SKM-1 treated with dmso at 0.1 percent for 144 hours (cell line): ENCODE results near the gene CAPN12.
"Not testable (repeated sequence)": the region's sequence is repeated elsewhere in the genome, so short reads cannot be mapped to it uniquely, and the experiment has no call there.

Source experiments
- DNase-seq: peaks from one replicate; lab custom pipeline; 2025; ENCODE audit not compliant: unreplicated experiment; lab: John Stamatoyannopoulos, UW

The CAPN12 gene, protein sequence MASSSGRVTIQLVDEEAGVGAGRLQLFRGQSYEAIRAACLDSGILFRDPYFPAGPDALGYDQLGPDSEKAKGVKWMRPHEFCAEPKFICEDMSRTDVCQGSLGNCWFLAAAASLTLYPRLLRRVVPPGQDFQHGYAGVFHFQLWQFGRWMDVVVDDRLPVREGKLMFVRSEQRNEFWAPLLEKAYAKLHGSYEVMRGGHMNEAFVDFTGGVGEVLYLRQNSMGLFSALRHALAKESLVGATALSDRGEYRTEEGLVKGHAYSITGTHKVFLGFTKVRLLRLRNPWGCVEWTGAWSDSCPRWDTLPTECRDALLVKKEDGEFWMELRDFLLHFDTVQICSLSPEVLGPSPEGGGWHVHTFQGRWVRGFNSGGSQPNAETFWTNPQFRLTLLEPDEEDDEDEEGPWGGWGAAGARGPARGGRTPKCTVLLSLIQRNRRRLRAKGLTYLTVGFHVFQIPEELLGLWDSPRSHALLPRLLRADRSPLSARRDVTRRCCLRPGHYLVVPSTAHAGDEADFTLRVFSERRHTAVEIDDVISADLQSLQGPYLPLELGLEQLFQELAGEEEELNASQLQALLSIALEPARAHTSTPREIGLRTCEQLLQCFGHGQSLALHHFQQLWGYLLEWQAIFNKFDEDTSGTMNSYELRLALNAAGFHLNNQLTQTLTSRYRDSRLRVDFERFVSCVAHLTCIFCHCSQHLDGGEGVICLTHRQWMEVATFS

DNA sequence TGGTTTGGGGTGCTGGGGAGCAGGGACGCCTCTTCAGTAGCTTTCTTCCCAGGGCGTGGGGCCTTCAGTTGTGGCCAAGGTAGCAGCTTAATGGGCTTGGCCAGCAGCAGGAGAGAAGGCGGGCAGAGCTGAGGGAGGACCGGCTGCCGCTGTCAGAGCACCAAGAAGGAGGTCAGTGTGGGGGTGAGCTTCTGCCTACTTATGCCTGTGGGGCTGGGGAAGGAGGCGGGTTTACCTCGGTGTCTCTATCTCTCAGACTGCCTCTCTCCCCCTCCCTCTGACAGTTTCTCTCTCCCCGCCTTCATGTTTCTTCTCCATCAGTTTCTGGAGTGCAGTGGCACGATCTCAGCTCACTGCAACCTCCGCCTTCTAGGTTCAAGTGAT is at the start of gene CAPN12:
CAPN12 (minus strand) TSS at position 177 of the 384 bp plus-strand sequence. CDS start 309 bp downstream, outside the sequence.
- no peak for DNase-seq

DNA sequence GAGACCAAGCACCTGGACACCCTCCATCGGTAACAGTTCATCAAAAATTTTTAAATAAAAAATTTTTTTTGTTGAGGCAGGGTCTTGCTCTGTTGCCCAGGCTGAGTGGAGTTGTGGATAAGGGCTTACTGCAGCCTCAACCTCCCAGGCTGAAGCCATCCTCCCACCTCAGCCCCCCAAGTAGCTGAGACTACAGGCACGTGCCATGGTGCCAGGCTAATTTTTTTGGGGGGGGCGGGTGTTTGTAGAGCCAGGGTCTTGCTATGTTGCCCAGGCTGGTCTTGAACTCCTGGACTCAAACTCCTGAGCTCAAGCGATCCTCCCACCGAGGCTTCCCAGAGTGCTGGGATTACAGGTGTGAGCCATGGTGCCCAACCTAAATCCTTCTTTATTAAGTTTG is 49.4 kb upstream of the CAPN12 start:
- DNase-seq: no peak

DNA sequence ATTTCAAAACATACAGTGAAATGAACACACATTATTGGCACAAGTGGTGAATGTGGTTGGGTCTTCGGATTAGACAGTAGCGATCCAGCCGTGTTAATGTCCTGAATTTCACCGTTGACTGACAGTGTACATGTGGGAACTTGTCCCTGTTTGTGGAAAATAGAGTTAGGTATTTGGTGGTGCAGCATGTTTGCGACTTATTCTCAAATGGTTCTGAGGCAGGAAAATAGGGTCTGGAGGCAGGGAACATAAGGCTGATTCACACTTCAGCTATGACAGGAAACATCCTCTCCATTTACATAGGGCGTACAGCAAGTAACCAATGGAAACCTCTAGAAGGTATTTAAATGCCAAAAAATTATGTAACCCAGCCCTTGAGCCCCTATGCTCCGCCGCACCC is 48.9 kb upstream of the CAPN12 start:
- no peak for DNase-seq

DNA sequence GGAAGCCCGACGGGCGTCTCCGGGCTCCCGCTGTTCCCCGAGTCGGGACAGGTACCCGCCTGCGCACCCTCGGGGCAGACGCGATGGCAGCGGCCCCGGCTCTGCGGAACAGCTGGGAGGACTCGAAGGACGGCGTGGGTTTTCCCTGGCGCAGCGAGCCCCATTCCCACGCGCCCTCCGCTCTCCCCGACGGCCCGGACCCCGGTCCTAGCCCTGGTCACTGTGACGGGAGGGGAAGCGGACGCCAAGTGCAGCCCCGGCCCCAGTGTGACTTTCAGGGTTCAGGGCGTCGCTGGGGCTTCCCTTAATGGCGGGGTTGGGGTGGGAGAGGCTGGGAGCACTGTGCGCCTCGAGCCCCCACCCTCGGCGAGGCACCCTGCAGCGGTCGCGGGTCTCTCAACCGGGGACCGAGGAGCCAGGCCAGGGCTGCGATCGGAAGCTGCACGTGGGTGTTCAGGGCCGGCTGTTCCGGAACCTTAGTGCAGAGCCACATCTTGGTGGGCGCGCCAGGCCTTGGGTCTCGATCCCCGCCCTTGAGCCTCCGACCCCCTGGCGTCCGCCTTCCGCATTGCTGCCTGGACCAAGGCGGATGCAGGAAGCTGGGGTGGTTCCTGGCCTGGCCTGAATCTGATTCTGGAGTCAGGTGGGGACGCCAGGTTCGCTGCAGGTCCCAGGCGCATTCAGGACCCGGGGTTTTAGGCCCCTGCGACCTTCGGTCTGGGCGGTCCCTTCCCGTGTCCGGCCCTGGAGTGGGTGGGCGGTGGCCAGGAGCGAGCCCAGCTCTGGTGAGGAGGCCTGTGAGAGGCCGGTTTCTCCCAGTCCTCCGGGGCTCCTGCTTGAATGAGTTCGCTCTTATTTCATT is 48.2 kb upstream of the CAPN12 start:
- DNase-seq: no peak

DNA sequence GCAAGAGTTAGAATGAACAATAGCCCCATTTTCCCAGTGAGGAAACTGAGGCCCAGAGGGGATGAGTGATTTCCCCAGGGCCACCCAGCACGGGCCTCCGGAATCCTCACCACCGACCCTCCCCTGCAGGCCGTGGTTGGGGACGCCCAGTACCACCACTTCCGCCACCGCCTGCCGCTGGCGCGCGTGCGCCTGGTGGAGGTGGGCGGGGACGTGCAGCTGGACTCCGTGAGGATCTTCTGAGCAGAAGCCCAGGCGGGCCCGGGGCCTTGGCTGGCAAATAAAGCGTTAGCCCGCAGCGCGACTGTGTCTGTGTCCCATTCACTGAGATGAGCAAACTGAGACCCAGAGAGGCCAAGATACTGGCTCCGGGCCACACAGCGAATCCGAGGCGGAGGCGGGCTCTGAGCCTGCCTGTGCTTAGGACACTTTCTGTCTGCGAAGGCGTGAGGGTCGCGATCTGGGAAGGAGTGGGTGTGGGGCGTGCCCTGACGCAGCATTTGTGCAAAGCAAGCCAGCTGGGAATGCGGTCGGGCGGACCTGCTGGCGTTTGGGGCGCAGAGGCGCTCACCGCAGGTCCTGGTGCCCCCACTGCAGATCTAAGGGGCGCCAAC is 47.3 kb upstream of the CAPN12 start:
- DNase-seq: not testable (repeated sequence)

DNA sequence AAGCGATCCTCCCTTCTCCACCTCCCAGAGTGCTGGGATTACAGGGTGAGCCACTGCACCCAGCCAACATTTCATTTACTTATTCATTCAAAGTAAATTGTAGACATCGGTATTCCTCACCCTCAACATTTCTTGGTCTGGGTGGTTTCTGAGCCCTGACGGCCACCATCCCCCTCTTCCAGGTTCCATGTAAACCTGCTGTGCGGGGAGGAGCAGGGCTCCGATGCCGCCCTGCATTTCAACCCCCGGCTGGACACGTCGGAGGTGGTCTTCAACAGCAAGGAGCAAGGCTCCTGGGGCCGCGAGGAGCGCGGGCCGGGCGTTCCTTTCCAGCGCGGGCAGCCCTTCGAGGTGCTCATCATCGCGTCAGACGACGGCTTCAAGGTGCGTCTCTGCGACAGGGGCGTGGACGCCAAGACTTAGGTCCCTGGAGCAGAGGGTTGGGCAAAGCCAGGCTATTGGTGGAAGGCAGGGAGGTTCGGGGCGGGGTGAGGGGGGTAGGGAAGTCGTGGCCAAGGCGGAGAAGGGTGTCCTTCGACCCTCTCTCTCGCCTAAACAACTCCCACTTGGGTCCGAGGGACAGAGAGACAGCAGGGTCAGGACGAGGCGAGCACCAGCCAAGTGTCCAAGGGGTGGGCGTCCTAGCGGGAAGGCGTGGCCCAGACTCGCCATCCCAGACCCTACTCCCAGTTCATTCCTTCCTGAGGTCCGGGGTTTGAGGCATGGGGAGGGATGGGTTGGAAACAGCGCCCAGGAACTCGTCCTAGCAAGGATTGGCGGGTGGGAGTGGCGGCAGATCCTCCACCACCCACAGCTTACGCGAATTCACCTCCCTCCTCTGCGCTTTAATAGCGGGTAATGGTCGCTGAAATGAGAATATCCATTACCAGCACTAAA is 46.5 kb upstream of the CAPN12 start:
- not testable (repeated sequence) for DNase-seq

DNA sequence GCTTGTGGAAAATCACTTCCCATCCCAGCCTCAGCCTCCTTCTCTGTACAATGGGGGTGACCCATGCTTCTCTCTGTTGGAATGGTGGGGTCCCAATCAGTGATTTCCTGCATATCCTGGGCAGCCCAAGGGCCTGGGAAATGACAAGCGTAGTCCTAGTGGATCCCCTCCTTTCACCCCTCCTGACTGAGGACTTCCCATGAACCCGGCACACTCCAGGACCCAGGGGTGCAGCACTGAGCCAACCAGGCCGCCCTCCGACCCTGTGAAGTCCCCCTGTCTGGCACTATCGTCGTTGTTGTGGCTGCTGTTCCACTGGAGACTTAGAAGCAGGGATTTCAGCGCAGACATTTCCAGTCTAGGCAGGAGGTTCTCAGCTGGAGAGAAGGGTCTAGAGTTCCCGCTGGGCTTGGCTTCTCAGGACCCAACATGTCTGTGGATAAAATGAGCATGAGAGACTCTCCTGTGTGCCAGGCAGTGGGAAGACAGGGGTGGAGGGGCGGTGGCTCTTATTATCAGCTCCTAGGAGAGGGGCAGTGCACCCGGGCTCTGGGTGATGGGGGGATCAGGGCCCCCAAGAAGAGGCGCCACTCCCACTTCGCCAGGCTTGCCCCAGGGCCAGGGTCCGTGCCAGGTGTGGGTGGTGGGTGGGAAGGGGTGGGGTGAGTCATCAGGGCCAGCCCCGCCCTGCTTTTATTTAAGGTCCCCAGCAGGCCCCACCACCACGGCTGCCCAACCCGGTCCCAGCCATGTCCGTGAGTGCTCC is 44.4 kb upstream of the CAPN12 start, which contains the start of gene LGALS7B:
LGALS7B (plus strand) TSS at position 723 of the 766 bp plus-strand sequence; CDS start at position 750, 27 bp downstream.
- DNase-seq: no peak

DNA sequence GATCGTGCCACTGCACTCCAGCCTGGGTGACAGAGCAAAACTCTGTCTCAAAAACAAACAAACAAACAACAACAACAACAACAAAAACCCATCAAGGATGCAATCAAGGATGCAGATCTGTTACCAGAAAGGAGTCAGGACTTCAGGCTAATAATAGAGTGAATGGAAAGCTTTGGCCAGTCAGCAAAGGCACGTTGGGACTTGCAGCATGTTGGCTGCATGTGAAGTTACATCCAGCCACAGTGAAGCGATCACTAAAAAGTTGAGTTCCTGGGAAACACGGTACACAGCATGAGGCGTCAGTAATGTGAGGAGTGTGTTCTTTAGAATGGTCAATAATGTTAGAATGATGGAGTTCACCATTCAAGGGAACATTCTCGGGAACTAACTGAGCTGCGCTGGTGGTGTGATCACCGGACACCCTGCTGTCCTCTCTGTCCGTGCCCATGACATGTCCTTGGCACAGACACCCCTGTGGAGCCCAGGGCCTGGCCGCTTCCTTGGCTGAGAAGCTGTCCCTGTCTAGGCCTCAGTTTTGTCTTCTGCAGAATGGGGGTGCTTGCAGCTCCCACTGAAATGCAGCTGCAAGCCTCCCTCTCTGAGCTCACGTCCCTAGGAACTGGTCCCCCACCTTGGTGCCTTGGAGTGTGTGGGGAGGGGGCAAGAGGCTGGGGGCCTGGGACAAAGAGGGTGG is 42.4 kb upstream of the CAPN12 start:
- DNase-seq: no peak

DNA sequence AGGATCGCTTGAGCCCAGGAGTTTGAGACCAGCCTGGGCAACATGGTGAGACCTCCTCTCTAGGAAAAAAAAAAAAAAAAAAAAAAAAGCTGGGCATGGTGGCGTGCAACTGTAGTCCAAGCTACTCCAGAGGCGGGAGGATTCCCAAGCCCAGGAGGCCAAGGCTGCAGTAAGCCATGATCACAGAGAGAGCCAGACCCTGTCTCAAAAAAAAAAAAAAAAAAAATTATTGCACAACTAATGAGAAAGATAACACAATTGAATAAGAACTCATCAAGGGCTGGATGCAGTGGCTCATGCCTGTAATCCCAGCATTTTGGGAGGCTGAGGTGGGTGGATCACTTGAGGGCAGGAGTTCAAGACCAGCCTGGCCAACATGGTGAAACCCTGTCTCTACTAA is 41.8 kb upstream of the CAPN12 start:
- not testable (repeated sequence) for DNase-seq

DNA sequence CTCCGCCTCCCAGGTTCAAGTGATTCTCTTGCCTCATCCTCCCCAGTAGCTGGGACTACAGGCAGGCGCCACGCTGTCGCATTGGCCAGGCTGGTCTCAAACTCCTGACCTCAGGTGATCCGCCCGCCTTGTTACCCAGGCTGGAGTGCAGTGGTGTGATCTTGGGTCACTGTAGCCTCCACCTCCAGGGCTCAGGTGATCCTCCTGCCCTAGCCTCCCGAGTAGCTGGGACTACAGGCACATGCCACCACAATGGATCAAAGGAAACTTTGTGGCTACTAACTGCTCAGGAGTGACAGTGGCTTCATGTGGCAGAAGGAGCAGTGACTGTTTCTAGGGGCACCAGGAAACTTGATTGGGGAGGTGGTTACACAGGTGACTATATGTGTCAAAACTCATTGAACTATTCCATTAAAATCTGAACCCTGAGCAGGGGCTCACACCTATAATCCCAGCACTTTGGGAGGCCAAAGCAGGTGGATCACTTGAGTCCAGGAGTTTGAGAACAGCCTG is 41.0 kb upstream of the CAPN12 start:
- DNase-seq: no peak

DNA sequence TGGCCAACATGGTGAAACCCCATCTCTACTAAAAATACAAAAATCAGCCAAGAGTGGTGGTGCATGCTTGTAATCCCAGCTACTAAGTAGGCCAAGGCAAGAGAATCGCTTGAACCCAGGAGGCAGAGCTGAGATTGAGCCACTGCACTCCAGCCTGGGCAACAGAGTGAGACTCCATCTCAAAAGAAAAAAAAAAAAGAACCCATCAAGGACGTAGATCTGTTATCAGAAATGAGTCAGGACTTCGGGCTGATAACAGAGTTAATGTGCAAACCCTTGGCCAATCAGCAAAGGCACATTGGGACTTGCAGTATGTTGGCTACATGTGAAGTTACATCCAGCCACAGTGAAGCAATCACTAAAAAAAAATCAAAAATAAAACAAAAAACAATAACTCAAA is 40.0 kb upstream of the CAPN12 start:
- no peak for DNase-seq

DNA sequence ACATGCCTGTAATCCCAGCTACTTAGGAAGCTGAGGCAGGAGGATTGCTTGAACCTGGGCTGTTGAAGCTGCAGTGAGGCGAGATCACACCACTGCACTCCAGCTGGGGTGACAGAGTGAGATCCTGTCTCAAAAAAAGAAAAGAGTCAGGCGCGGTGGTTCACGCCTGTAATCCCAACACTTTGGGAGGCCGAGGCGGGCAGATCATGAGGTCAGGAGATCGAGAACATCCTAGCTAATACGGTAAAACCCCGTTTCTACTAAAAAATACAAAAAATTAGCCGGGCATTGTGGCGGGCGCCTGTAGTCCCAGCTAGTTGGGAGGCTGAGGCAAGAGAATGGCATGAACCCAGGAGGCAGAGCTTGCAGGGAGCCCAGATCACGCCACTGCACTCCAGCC is 37.9 kb upstream of the CAPN12 start:
- not testable (repeated sequence) for DNase-seq

DNA sequence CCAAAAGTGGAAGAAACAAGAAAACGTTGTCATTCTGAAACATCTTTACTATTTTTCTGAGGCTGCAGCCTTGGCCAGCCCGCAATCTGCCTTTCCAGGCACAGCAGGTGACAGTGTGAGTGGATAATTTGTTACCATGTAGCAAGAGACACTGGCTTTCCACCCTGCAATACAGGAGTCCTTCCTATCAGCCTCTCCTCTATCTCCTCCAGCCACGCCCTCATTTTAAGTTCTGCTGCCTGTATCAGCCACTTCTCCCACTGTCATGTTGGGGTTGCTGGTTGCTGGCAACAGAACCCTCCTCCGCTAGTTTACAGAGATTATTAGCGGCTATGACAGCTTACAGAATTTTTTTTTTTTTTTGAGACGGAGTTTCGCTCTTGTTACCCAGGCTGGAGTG is 36.8 kb upstream of the CAPN12 start:
- no peak for DNase-seq

DNA sequence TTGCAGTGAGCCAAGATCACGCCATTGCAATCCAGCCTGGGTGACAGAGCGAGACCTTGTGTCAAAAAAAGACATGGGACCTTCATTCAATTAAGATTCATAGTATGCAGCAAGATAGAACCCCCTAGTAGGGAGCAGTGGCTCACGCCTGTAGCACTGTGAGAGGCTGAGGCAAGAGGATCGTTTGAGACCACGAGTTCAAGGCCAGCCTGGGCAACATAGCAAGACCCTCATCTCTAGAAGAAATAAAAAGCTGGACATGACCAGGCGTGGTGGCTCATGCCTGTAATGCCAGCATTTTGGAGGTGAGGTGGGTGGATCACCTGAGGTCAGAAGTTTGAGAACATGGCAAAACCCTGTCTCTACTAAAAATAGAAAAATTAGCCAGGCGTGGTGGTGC is 36.2 kb upstream of the CAPN12 start:
- no peak for DNase-seq

DNA sequence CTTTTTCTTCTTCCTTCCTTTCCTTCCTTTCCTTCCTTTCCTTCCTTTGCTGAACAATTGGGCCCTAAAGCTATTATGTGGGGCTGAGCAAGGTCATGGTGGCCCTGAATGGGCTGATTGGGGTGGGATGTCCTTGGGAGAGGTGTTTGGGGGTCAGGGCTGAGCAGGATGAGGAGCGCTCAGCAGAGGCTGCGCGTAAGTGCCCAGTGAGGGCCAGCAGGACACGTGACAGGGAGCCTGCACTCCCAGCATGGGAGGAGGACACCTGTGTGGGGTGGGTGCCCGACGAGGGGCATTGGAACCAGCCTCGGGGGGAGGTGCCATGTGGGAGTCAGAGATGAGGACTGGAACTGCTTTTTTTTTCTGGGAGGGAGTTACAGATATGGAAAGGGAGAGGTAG is 34.5 kb upstream of the CAPN12 start:
- no peak for DNase-seq

DNA sequence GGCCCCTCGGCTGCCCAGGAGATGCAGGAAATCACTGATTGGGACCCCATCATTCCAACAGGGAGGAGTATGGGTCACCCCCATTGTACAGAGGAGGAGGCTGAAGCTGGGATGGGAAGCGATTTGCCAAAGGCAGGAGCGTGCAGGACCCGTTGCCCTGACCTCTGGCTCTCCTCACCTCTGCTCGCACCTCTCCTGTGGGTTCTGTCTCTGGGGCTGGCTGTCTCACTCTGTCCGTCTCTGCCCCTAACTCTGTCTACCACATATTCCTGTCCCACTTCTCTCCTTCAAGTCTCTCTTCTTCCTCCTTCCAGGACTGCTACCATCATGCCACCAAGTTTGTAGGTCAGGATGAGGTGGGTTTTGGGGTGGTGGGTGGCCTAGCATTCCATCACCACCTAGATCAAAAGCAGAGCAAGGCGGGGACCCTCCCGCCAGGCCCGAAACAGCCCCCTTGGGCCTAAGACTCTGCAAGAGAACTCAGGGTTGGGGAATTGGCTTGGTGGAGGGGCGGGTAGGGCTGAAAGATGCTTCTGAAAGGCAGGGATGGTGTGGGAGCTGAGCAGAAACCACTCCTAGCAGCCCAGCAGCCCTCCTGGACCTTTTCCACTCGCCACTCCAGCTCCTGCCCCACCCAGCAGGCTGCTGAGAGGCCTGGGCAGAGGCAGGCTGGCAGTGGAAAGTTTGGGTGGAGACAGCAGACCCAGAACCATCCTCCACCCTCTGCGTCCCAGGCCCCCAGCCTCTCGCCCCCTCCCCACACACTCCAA is 30.1 kb upstream of the CAPN12 start:
- DNase-seq: no peak

DNA sequence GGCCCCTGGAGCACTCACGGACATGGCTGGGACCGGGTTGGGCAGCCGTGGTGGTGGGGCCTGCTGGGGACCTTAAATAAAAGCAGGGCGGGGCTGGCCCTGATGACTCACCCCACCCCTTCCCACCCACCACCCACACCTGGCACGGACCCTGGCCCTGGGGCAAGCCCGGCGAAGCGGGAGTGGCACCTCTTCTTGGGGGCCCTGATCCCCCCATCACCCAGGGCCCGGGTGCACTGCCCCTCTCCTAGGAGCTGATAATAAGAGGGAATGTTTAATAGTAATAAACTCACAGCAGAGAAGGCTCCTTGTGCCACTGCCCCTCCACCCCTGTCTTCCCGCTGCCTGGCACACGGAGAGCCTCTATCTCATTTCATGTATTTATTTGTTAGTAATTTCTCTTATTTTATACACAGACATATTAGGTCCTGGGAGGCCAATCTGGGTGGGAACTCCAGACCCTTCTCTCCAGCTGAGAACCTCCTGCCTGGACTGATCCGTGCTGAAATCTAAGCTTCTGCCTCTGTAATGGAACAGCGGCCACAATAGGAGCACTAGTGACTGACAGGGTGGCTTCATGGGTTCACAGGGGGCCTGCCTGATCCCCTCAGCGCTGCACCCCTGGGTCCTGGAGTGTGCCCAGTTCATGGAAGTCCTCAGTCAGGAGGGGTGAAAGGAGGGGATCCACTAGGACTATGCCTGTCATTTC is 29.3 kb upstream of the CAPN12 start, which contains the start of gene LGALS7:
LGALS7 (minus strand) TSS at position 49 of the 709 bp plus-strand sequence; CDS start at position 24, 25 bp downstream.
- no peak for DNase-seq
